ENCODE measurements around the gene UNC45A.

- TF ChIP-seq CTCF (conservative IDR thresholded peaks at IDR 0.05; ENCODE audit: low read depth, low read length), result peak; percentile 74
- TF ChIP-seq EZH2 (IDR thresholded peaks at IDR 0.05; ENCODE audit: low read length, unreplicated experiment), result no peak
- TF ChIP-seq EZH2phosphoT487 (IDR thresholded peaks at IDR 0.05; ENCODE audit: borderline replicate concordance, low read length), result no peak
These were observed 32.8 kb upstream of the UNC45A start for GRCh38 chr15:90902040-90902839.
